Measurements from ENCODE around the gene PPM1J. TPM values are rescaled to one million over a fixed set of nuclear protein-coding genes. Genes with fewer than 3 reads are reported as not detected.
A peak's percentile ranks its signal among the peaks of the same experiment; 100 is the strongest.

PPM1J gene
- total and polyA plus RNA-seq, 2 of the 13 experiments (the other 11 are each of a cell fraction or from before 2014, with no cell fraction given) = 0.07 to 0.22 TPM

DNA sequence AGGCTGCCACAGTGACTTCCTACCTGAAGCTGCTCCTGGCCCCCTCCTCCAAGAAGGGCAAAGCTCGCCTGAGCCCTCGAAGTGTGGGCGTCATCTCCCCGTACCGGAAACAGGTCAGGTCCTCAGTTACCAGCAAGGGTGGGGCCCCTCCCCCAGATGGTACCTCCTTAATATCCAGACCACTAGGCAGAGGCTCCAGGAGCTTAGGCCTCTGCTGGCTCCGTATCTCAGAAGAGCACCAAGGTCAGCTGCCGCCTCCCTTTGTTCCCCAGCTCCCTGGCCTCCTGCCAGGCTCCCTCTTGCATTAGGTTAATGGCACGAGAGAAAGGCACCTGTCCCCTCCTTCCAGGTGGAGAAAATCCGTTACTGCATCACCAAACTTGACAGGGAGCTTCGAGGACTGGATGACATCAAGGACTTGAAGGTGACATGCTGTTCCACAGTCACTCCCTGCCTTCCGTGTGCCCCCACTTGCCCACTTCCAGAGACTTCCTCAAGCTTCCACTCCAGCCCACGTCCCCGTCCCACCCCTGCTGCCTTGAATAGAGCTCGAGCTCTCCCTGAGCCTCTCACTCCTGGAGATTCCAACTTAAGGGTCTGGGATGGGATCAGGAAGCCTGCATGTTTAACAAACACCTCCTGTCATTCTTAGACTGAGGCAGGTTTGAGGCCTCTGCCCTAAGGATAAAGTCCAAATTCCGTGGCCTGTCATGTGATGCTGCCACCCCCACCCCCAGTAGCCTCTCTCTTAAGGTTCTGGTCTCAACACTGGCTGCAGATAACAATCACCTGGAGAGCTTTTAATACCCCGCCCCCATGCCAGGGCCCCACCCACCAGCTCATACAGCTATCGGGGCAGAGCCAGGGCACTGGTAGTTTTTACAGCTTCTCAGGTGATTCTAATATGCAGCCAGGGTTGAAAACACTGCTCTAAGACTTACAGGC lies 16.5 kb downstream of the PPM1J start:
- peak; percentile 90 for DNase-seq (ENCODE audit: low spot score)
- WGBS (ENCODE audit: low lambda C conversion rate) = 16% methylated on average over 9 of the region's 17 CpGs
- Histone ChIP-seq H3K4me1 (ENCODE audit: insufficient read depth, low read length) (peaks cover 62% of the 10 kb centered on the region), H3K9ac (ENCODE audit: insufficient read depth, low read depth, low read length) (peak overlapping the region; percentile 68), H3K27ac (ENCODE audit: extremely low read length, insufficient read depth, low read length) (peak overlapping the region; percentile 93), H2AFZ (ENCODE audit: low read length) (no peak overlapping the region), H3K4me2 (ENCODE audit: low read depth, low read length) (peak overlapping the region; percentile 70), H3K79me2 (ENCODE audit: insufficient read depth, low read length) (no peaks in the 10 kb centered on the region), H3K36me3 (replicated peaks in 1 of 2; ENCODE audit: control insufficient read depth in 1 of 2, insufficient read depth in 2 of 2, low read length in 2 of 2) (peaks cover 22 to 66% of the 10 kb centered on the region in 2 experiments), H3K4me3 (replicated peaks in 1 of 3; ENCODE audit: insufficient read depth in 1 of 3, low read depth in 2 of 3, low read length in 3 of 3) (peak overlapping the region in 2 of 3 experiments; percentile 20 to 47; a peak in 3 of 6 replicates), H3K27me3 (ENCODE audit: control insufficient read depth in 1 of 2, insufficient read depth in 2 of 2, low read length in 2 of 2) (no peaks in the 10 kb centered on the region), H3K9me3 (ENCODE audit: low read length) (no peaks in the 10 kb centered on the region), H4K20me1 (ENCODE audit: insufficient read depth, low read length) (no peaks in the 10 kb centered on the region)
- ChIA-PET POLR2A (interaction anchor here (0.9 to 9.2 kb wide), 18 partner anchors 9 to 374 kb away, joined by 3 to 251 read pairs (median 6); partner anchors contain the start of genes CAPZA1, CTTNBP2NL, LRIG2 and MOV10), CTCF (ENCODE audit: low intra/inter-chr PET ratio, low total read pairs) (no interaction called here)
- FAIRE-seq = peak; percentile 85
- in situ Hi-C loops (cut with HindIII; ENCODE audit: extremely low pct_ligation_motif_present, low pct_unique_long_range_greater_than_20kb) (no loop called here), intact Hi-C loops (cut with micrococcal nuclease; ENCODE audit: unreplicated experiment) (loop anchor here (2.0 kb wide), 1 partner anchor 24 kb away; the partner anchor contains the start of gene MOV10)
- peak; percentile 64 for ATAC-seq
- BruUV-seq (replicated peaks) = TSS peak; percentile 50
- TF ChIP-seq NR1H2 (CRISPR knock-in tag; IDR thresholded peaks at IDR 0.05; ENCODE audit: borderline replicate concordance, low read depth) (no peak), ZNF547 (CRISPR knock-in tag; IDR thresholded peaks at IDR 0.05) (no peak), SMAD1 (CRISPR knock-in tag; IDR thresholded peaks at IDR 0.05; ENCODE audit: borderline replicate concordance, low read depth) (no peak), ELF1 (CRISPR knock-in tag; IDR thresholded peaks at IDR 0.05) (0 out of 2 replicates have a peak, but pooled peaks have one; percentile 9), MYNN (CRISPR knock-in tag; IDR thresholded peaks at IDR 0.05; ENCODE audit: low read depth) (no peak), KMT2B (CRISPR knock-in tag; IDR thresholded peaks at IDR 0.05) (no peak), IKZF4 (CRISPR knock-in tag; IDR thresholded peaks at IDR 0.05; ENCODE audit: borderline replicate concordance, low read depth, not compliant biosample characterization) (no peak), ZNF570 (CRISPR knock-in tag; IDR thresholded peaks at IDR 0.05; ENCODE audit: borderline replicate concordance) (no peak), MXD4 (CRISPR knock-in tag; IDR thresholded peaks at IDR 0.05) (no peak), NR2F2 (IDR thresholded peaks at IDR 0.05; ENCODE audit: borderline replicate concordance, low read depth) (no peak), BCL6 (CRISPR knock-in tag; IDR thresholded peaks at IDR 0.05) (peak; percentile 40), SP1 (IDR thresholded peaks at IDR 0.05) (no peak), SP1 (CRISPR knock-in tag; IDR thresholded peaks at IDR 0.05) (no peak), CREM (IDR thresholded peaks at IDR 0.05) (peak; percentile 51; the same call in 1 of the 2 replicates), CREM (CRISPR knock-in tag; IDR thresholded peaks at IDR 0.05) (no peak), POLR2G (IDR thresholded peaks at IDR 0.05; ENCODE audit: low read depth, low read length) (peak; percentile 60; the same call in 1 of the 2 replicates), DNMT1 (CRISPR knock-in tag; IDR thresholded peaks at IDR 0.05) (no peak), THYN1 (CRISPR knock-in tag; IDR thresholded peaks at IDR 0.05; ENCODE audit: borderline replicate concordance, low read depth) (no peak), ZNF543 (CRISPR knock-in tag; IDR thresholded peaks at IDR 0.05) (no peak)
- TF ChIP-seq, protein P1, sequence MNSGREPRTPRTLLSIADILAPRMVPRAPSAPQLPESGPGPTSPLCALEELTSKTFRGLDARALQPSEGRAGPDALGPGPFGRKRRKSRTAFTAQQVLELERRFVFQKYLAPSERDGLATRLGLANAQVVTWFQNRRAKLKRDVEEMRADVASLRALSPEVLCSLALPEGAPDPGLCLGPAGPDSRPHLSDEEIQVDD (CRISPR knock-in tag; IDR thresholded peaks at IDR 0.05; ENCODE audit: borderline replicate concordance) = no peak
- TF ChIP-seq, protein P2, sequence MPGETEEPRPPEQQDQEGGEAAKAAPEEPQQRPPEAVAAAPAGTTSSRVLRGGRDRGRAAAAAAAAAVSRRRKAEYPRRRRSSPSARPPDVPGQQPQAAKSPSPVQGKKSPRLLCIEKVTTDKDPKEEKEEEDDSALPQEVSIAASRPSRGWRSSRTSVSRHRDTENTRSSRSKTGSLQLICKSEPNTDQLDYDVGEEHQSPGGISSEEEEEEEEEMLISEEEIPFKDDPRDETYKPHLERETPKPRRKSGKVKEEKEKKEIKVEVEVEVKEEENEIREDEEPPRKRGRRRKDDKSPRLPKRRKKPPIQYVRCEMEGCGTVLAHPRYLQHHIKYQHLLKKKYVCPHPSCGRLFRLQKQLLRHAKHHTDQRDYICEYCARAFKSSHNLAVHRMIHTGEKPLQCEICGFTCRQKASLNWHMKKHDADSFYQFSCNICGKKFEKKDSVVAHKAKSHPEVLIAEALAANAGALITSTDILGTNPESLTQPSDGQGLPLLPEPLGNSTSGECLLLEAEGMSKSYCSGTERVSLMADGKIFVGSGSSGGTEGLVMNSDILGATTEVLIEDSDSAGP (CRISPR knock-in tag; IDR thresholded peaks at IDR 0.05; ENCODE audit: borderline replicate concordance) = peak; percentile 37; the same call in 1 of the 2 replicates

Data from HepG2 (cell line).